NCI-H460 (cell line): ENCODE results near the gene FER. TPM values are rescaled to one million over a fixed set of nuclear protein-coding genes. Genes with fewer than 3 reads are reported as not detected.
"Not testable (repeated sequence)": the region's sequence is repeated elsewhere in the genome, so short reads cannot be mapped to it uniquely, and the experiment has no call there.

Experiments
- DNase-seq: peaks from one replicate; pipeline ENCODE4 v3.0.0-alpha.2; 2016; ENCODE audit warnings: low read depth; ENCODE audit errors: extremely low read depth
- total RNA-seq: library from RNA; depleted of rRNA; stranded (reverse); fragments of >200 nt; shearing (Covaris generic); gene quantifications from 2 replicates; pipeline ENCODE4 v1.2.3, GENCODE V29; 2014

The FER gene
- total RNA-seq, 1 experiment from 2014 or later: 14.4 TPM

GRCh38 chr5:108946008-108946407 is 198.3 kb downstream of the FER start:
- no peak for DNase-seq

- no peak for DNase-seq
These were observed 199.5 kb downstream of the FER start for GRCh38 chr5:108947164-108947563.

- DNase-seq: no peak
These were observed 202.6 kb downstream of the FER start for GRCh38 chr5:108950276-108950675.

- DNase-seq: no peak
These were observed 206.2 kb downstream of the FER start for GRCh38 chr5:108953940-108954339.

GRCh38 chr5:108957333-108957732 is 209.6 kb downstream of the FER start:
- no peak for DNase-seq

GRCh38 chr5:108966910-108967309 is 219.2 kb downstream of the FER start:
- no peak for DNase-seq

- DNase-seq: no peak
These were observed 226.9 kb downstream of the FER start for GRCh38 chr5:108974594-108974993.

- DNase-seq: no peak
These were observed 228.0 kb downstream of the FER start for GRCh38 chr5:108975697-108976096.

- no peak for DNase-seq
These were observed 235.9 kb downstream of the FER start for GRCh38 chr5:108983461-108984092.

GRCh38 chr5:108989761-108990392 is 242.2 kb downstream of the FER start:
- DNase-seq: no peak

- not testable (repeated sequence) for DNase-seq
These were observed 244.8 kb downstream of the FER start for GRCh38 chr5:108992396-108993085.

GRCh38 chr5:108993440-108993839 is 245.7 kb downstream of the FER start:
- not testable (repeated sequence) for DNase-seq

- DNase-seq: no peak
These were observed 250.0 kb downstream of the FER start for GRCh38 chr5:108997720-108998119.

- no peak for DNase-seq
These were observed 250.5 kb downstream of the FER start for GRCh38 chr5:108998216-108998615.

GRCh38 chr5:109003928-109004327 is 256.2 kb downstream of the FER start:
- no peak for DNase-seq

- DNase-seq: no peak
These were observed 257.8 kb downstream of the FER start for GRCh38 chr5:109005297-109006009.

GRCh38 chr5:109006129-109006528 is 258.4 kb downstream of the FER start:
- DNase-seq: no peak

- no peak for DNase-seq
These were observed 268.6 kb downstream of the FER start for GRCh38 chr5:109016300-109016699.

- DNase-seq: no peak
These were observed 274.4 kb downstream of the FER start for GRCh38 chr5:109022056-109022455.

- not testable (repeated sequence) for DNase-seq
These were observed 278.0 kb downstream of the FER start for GRCh38 chr5:109025729-109026128.

GRCh38 chr5:109027983-109028607 is 280.4 kb downstream of the FER start:
- DNase-seq: no peak
